AG09309 (cell line): ENCODE data around the gene TP53AIP1.

Experiments used
- DNase-seq: peaks from one replicate; pipeline ENCODE4 v3.0.0-alpha.2; 2010; ENCODE audit warnings: low read depth
- H3K4me3 ChIP-seq: 2 replicates; pipeline ENCODE4 v1.5.1; 2011; ENCODE audit warnings: mild to moderate bottlenecking, low read depth, low read length, moderate library complexity; ENCODE audit not compliant: control insufficient read depth
- CTCF ChIP-seq: IDR thresholded peaks from 2 replicates; pipeline ENCODE4 v1.5.1; 2011; ENCODE audit warnings: mild to moderate bottlenecking, low read depth, low read length, inconsistent platforms; ENCODE audit not compliant: insufficient read depth, control insufficient read depth; ENCODE audit errors: missing control alignments

Gene TP53AIP1

DNA sequence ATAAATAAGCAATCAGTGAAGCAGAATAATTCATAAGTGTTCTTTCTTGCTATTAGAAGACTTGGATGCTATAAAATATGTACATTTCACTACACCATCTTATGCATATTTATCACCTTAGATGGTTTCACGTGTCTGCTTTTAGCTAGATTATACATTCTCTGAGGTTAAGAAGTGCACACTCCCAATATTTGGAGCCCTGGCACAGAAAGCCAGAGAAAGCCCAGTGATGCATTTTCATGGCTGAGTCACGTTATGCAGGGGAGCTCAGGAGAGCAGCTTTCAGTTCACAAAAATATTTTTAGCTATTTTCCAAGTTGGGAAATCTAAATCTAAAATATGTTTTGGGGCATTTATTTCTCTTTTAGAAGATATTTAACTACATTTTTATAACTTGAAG lies 5.1 kb upstream of the TP53AIP1 start:
- no peak overlapping the region for H3K4me3 ChIP-seq
- no peak for DNase-seq
- no peak for TF ChIP-seq CTCF

DNA sequence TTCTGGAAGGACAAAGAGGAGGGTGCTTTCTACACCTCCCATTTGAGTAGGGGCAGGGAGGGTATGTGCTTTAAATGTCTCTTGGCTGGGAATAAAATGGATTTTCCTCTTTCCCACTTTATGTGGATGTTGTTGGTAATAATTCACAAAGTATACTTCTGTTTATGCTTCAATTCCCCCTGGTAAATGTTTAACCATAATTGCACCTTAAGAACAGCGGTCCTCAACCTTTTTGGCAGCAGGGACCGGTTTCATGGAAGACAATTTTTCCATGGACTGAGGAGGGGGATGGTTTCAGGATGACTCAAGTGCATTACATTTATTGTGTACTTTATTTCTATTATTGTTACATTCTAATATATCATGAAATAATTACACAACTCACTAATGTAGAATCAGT lies 4.0 kb upstream of the TP53AIP1 start:
- TF ChIP-seq CTCF: no peak
- H3K4me3 ChIP-seq: no peak overlapping the region
- no peak for DNase-seq

- H3K4me3 ChIP-seq: no peak overlapping the region
- TF ChIP-seq CTCF: no peak
- no peak for DNase-seq
Observed at GRCh38 chr11:128943428-128943976, 831 bp upstream of the TP53AIP1 start.

GRCh38 chr11:128942272-128942612 lies 429 bp downstream of the TP53AIP1 start:
- no peak overlapping the region for H3K4me3 ChIP-seq
- TF ChIP-seq CTCF: no peak
- DNase-seq: no peak

DNA sequence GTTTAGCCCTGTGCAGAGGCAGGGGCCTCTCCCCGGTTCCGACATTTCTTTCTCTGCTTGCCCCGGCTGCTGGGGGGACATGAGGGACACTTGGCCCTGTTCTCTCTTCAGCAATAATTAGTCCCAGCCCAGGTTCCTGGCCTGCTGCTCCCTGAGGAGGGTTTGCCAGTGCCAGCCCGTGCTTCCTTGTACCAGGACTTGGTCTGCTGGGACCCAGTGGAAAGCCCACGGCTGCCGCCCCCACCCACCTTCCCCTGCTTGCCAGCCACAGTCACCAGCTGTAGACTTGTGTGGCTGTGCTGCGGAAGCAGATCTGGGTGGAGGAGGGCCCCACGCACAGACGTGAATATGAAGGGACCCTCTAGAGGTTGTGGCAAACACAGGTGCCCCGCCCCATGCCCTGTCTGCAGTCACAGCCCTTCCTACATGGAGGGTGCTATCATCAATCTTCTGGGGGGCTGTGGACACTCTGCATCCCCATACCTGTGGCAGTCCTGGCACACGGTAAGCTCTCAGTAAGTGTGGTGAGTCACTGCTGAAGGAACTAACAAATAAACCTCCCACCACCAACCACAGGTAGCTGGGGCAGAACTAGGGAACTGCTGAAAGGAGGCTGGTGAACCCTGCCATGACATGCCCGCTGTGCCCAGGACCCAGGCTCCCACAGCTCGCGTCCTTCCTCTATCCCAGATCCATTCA lies 949 bp downstream of the TP53AIP1 start:
- TF ChIP-seq CTCF: no peak
- H3K4me3 ChIP-seq: no peak overlapping the region
- DNase-seq: no peak

- no peak for TF ChIP-seq CTCF
- DNase-seq: no peak
Observed at GRCh38 chr11:128941110-128941509, 1.6 kb downstream of the TP53AIP1 start.

More at GRCh38 chr11:128941110-128941509, 1.6 kb downstream of the TP53AIP1 start:
- no peak overlapping the region for H3K4me3 ChIP-seq
